ENCODE results near the gene C2orf49.

Gene C2orf49

GRCh38 chr2:105337122-105338019 lies at the start of gene C2orf49:
C2orf49 (plus strand) TSS chr2:105337540; CDS start chr2:105337588, 48 bp downstream.
- DNase-seq (ENCODE audit: low spot score) = peak; percentile 84

- peak; percentile 41 for DNase-seq (ENCODE audit: low spot score)
These were observed 49.6 kb upstream of the C2orf49 start for GRCh38 chr2:105287692-105288091.

GRCh38 chr2:105288133-105288532 lies 49.2 kb upstream of the C2orf49 start:
- DNase-seq (ENCODE audit: low spot score) = no peak

GRCh38 chr2:105290981-105291660 lies 46.2 kb upstream of the C2orf49 start:
- no peak for DNase-seq (ENCODE audit: low spot score)

- no peak for DNase-seq (ENCODE audit: low spot score)
These were observed 45.4 kb upstream of the C2orf49 start for GRCh38 chr2:105291981-105292380.

GRCh38 chr2:105294046-105294445 lies 43.3 kb upstream of the C2orf49 start:
- DNase-seq (ENCODE audit: low spot score) = no peak

- DNase-seq (ENCODE audit: low spot score) = peak; percentile 66
These were observed 42.4 kb upstream of the C2orf49 start for GRCh38 chr2:105294844-105295481.

- no peak for DNase-seq (ENCODE audit: low spot score)
These were observed 41.2 kb upstream of the C2orf49 start for GRCh38 chr2:105296017-105296611.

GRCh38 chr2:105297216-105297615 lies 40.1 kb upstream of the C2orf49 start:
- no peak for DNase-seq (ENCODE audit: low spot score)

GRCh38 chr2:105298017-105298416 lies 39.3 kb upstream of the C2orf49 start:
- no peak for DNase-seq (ENCODE audit: low spot score)

GRCh38 chr2:105299290-105299689 lies 38.0 kb upstream of the C2orf49 start:
- DNase-seq (ENCODE audit: low spot score) = peak; percentile 33

GRCh38 chr2:105301646-105302045 lies 35.7 kb upstream of the C2orf49 start:
- DNase-seq (ENCODE audit: low spot score) = no peak

GRCh38 chr2:105307146-105307545 lies 30.2 kb upstream of the C2orf49 start:
- DNase-seq (ENCODE audit: low spot score) = no peak

GRCh38 chr2:105307550-105307949 lies 29.8 kb upstream of the C2orf49 start:
- DNase-seq (ENCODE audit: low spot score) = no peak

GRCh38 chr2:105307962-105308361 lies 29.4 kb upstream of the C2orf49 start:
- DNase-seq (ENCODE audit: low spot score) = no peak

GRCh38 chr2:105308382-105309146 lies 28.8 kb upstream of the C2orf49 start:
- no peak for DNase-seq (ENCODE audit: low spot score)

GRCh38 chr2:105309147-105309545 lies 28.2 kb upstream of the C2orf49 start:
- DNase-seq (ENCODE audit: low spot score) = no peak

GRCh38 chr2:105313877-105314276 lies 23.5 kb upstream of the C2orf49 start:
- no peak for DNase-seq (ENCODE audit: low spot score)

GRCh38 chr2:105315314-105315713 lies 22.0 kb upstream of the C2orf49 start:
- DNase-seq (ENCODE audit: low spot score) = no peak

GRCh38 chr2:105317937-105318336 lies 19.4 kb upstream of the C2orf49 start:
- peak; percentile 85 for DNase-seq (ENCODE audit: low spot score)

GRCh38 chr2:105320651-105321215 lies 16.6 kb upstream of the C2orf49 start:
- DNase-seq (ENCODE audit: low spot score) = no peak
